Measurements from ENCODE around the gene RAB27A.
"Not testable (repeated sequence)": the region's sequence is repeated elsewhere in the genome, so short reads cannot be mapped to it uniquely, and the experiment has no call there.

RAB27A gene

DNA sequence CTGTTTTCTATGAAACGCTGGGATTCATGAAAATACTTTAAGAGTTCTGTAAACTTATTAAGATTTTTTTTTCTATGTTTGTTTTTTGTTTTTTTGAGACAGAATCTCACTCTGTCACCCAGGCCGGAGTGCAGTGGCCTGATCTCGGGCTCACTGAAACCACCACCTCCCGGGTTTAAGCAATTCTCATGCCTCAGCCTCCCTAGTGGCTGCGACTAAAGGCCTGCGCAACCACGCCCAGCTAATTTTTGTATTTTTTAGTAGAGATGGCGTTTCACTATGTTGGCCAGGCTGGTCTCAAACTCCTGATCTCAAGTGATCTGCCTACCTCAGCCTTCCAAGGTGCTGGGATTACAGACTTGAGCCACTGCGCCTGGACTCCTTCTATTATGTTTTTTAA, 39.7 kb downstream of the RAB27A start:
- not testable (repeated sequence) for DNase-seq

DNA sequence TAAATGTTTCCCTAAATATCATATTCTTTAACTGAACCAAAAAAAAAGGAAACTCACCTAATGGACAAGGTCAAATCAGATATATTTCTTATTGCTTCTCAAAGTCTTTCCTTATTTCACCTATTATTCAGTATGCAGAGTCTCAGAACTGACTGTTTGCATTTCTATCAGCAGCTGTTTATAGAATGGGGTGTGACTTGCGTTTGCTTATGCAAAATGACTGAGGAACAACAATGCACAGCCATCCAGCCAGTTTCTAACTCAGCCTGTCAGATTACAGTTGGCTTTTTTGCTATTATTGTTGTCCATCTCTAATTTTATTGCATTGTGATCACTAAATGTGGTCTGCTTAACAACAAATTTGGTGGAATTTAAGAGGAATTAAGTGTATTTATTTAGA, 40.7 kb downstream of the RAB27A start:
- DNase-seq = no peak

DNA sequence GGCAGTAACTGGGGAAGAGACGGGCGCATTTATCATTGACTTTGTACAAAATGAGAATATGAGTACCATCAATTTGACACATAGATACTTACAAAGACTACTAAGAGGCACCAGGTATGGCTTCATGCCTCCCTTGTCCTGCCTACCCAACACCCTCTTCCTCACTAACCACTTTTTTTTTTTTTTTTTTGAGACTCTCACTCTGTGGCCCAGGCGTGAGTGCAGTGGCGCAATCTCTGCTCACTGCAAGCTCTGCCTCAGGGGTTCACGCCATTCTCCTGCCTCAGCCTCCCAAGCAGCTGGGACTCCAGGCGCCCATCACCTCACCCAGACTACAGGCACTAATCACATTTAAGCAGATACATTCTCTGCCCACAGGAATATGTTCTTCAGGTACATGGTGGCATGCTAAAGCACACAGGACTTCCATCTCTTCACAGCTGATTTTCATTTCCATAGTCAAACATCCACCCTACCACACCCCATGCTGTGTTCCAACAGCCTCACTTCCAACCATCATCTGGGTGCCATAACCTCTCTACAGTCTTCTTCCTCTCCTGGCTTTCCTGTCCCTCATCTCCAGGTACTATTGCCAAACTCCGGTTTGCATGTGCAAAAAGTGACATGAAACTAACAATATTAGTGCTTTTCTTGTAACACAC, 41.7 kb downstream of the RAB27A start:
- DNase-seq = no peak

DNA sequence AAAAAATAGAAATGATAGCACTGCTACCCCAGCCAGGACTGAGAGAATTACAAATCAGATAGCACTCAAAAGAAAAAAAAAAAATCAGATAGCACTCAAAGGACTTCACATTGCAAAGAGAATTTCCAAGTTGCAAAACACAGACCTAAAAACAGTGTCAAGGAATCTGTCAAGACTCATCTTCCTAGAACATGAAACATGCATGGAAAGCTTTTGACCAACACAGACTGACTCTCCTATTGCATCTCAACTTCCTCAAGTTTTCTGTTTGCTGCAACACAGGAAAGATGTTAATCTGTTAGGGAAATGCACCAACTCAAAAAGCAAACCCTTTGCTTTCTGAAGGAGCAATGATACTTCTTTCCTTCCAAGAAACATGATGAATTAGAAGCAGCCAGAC, 42.3 kb downstream of the RAB27A start:
- DNase-seq = no peak

DNA sequence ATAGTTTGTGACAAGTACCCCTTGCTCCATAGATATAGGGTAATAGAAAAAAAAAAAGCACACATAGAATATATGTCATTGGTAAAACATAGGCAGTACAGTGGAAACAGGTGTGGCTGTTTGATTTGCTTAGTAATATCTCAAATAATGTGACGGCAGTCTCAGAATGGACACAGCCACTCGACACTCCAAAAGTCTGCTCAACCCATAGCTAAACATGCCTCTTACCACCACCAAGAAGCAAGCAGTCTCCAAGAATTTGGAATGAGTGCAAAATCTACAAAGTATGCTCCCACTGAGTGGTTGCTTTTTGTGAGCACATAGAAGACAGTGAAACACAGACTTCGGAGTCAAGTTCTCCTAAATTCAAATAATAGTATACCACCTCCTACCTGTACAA, 43.0 kb downstream of the RAB27A start:
- no peak for DNase-seq

DNA sequence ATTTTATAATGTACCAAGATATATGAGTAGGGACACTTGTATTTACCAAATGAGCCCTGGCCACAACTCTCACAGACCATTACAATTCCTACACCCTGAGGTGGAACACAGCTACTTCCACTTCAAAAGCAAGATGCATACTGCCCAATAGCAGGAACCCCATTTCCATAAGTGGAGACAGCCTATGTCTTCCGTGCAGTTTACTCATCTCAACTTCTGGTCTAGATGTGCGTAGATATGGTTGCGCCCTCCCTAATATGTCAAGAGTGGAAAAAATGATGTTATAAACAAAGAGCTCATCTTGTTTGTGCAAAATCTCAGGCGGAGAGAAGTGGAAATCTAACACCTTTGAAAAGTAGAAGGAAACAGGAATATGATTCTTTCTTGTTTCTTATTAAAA, 44.6 kb downstream of the RAB27A start:
- DNase-seq = no peak

DNA sequence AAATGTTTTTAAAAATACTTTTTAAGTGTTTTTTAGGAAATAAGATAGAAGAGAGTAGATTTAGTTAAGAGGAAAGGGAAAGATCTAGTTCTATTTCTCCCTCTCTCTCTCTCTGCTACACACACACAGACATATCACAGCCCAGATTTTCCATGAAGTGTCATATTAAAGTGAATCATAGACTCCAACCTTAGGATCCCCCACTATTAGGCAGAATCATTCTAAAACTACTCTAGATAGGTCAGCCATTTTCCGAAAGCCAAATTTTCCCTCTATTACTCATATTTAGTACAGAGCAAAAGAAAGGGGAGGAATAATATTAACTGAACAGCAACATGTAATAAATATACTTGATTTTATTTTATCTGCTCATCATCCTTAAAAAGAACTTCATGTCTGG, 47.7 kb downstream of the RAB27A start:
- DNase-seq = no peak

DNA sequence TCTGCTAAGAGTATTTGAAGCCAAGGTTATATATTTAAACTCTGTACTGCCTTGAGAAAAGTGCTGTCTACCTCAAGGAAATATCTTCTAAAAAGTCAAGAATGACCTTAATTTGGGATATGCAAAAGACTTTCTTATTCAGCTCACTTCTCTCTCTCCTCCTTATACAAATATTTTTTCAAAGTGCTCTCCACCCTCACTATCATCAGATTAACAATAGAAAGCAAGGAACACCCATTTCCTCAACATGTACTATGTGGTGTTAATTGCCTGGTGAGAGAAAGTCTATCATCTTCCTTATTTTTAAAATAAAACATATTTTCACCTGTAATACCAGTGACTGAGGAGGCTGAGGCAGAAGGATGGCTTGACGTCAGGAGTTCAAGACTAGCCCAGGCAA, 48.4 kb downstream of the RAB27A start:
- DNase-seq = no peak

DNA sequence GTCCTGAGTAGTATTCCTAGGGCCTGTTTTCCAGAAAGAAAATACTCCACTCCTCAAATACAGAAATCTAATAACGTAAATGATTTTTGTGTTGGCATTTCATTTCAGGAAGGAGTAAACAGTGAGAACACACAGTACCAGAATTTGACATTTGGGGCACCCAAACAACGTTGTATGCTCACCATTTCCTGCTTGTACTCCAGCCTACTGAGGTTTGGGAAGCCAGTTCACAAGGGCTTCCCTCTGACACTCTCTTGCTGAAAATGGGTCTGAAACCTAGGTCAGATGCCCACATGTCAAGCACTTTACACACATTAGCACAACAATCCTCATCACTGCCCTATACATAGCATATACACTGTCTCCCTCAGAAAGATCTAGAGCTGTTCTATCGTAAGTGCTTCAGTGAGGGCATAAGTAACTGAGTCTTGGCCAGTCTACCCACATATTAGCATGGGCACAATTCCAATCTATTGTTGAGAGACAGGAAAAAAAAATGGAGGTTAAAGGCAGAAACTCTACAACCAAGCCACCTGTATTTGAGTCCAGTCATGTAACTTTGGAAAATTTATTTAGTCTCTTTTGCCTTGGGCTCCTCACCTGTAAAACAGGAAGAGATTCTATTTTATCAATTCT, 49.4 kb downstream of the RAB27A start:
- DNase-seq = no peak

DNA sequence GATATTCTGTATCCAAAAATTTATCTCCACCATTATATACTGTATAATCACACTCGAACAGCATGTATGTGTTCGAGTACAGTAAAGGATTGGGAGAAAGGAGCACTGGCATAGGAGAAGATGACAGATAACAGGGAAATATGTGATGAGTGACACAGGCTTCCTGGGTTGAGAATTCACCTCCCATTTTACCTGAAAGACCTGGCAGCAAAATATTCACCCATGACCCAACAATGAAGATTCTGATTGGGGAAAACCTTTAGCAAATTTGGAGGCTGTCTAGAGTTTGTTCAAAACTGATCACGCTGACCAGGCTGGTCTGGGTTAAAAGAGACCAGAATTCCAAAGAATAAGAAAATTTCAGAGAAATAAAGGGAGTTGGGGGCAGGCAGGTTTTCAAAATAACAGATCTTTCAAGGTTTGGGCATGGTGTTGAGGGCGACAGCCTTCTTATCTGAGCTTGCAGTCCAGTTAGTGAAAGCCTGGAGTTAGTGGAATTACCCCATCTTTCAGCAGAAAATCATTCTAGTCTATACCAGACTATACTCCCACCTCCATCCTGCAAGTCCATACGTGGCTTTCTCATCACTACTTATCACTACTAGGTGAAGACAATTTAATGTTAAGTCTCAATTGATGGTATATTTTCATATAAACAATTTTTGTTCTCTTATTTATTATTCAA, 50.0 kb downstream of the RAB27A start:
- no peak for DNase-seq

DNA sequence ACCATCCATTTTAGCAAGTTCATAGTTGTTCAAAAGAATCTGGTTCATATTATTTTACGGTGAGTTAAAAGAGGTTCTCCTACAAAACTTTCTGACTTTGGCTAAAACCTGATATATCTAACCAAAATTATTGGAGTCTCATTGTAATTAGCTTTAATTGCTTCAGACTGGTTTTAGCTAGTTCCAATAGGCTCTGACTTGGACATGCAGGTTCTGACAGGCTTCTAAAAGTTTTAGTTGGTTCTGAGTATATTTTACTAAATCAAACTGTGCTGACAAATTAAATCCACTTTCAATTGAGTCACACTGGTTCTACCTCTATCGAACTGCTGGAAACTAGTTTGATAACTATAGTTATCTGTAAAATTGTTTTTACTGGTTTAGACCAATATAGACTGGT, 50.7 kb downstream of the RAB27A start:
- DNase-seq = no peak

DNA sequence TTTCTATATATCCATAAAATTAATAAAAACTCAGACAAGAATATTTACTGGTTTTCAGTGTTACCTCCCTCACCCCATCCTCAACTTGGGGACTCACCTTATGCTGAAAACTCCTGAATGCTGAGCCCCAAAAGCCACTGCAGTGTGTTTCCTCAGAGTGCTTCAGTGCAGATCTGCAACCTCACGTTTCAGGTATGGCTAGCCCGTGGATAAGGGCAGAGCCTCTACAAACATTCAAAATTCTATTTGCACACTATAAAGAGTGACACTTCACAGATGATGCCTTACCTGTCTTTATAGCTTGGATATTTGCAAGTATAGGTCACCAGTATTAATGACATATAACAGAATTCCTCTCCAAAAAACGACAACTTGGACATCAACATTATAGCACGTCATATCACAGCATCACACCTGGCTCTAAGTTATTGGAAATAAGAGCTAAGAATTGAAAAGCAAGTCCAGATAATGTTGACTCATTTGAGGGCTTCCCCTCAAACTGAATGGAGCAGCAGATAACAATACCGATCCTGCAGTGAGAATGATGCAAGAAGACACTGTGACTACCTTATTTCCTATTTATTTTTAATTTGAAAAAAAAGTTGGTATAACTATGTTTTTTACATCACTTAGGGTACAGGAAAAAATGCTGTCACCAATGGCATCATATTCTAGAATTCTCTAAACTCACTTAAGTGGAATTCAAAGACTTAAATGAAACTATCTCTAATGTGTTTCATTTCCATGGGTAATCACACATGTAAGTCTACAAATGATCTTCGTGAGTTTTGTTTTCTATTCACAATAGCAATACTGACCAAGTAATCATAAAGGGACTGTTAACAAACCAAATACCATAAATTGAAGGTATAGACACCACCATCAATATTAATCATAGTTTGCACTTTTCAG, 52.1 kb downstream of the RAB27A start:
- DNase-seq = no peak

DNA sequence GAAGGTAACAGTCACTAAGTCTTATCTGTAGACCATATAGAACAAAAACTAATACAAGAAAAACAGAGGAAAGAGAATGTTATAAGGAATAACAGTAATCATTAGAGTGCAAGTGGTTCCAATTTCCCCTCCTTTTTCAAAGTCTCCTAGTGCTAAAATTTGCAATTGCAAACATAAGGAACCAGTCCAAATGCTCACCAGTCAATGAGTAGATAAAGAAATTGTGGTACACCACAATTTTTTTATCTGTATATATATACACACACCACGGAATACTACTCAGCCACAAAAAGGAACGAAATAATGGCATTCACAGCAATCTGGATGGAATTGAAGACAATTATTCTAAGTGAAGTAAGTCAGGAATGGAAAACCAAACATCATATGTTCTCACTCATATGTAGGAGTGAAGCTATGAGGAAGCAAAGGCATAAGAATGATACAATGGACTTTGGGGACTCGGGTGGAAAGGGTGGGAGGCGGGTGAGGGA, 54.0 kb downstream of the RAB27A start:
- no peak for DNase-seq

DNA sequence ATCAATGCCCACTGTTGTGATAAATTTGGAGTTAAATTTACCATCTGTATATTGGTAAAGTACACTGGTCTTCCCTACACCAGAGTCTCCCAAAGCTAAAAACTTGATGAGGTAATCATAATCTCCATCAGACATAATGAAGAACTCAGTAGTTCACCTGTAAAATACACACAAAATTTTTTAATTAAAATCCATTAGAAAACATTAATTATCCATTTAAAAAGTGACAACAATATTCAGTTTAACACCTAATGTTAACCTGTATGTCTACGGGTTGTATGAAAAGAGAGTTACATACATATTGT, 54.9 kb downstream of the RAB27A start:
- DNase-seq = no peak

DNA sequence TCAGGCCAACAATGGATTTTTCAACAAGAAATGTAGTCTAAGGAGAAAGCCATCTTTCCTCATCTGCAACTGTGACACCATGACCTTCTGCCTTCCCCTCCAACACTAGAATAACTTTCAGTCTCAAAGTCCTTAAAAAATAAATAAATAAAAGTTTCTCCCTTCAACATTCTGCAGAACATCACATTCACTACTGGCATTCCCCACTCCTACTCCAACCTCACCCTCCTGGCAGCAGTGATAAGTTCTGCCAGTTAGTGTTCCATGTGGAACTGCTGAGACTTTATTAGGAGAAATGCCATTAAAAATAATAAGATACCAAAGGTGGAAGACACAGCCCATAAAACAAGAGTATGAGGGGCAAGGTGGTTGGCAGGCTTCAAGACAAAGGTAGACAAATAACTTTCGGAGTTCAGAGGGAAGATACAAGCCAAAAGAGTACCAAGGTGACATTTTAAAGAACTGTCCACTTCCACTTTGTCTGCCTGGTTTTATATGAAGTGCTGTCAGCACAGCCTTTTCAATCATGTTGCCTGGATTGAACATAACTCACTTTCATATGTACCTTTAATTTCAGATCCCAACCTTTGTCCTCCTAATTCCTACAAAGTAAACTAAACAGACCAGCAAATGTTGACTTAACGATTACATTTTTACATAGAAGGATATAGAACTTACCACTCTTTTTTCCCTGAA, 55.4 kb downstream of the RAB27A start:
- DNase-seq = no peak

DNA sequence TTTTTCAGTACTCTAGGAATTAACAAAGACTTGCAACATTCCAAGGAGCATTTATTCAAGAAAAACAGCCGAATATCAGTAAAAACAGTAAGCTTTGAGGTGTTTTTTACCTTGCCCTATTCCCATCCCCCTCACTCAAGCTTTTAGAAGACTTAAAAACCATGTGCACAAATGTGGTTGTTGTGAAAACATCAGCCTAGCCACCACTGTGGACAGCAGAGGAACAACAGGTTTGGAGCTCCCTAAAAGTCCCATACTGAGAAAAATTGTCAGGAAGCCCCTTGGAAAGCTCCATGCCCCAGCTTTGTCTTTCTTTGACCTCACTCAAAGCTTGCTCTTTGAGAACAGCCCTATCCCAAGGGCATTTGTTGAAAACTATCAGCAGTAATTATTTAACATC, 58.2 kb downstream of the RAB27A start:
- no peak for DNase-seq

DNA sequence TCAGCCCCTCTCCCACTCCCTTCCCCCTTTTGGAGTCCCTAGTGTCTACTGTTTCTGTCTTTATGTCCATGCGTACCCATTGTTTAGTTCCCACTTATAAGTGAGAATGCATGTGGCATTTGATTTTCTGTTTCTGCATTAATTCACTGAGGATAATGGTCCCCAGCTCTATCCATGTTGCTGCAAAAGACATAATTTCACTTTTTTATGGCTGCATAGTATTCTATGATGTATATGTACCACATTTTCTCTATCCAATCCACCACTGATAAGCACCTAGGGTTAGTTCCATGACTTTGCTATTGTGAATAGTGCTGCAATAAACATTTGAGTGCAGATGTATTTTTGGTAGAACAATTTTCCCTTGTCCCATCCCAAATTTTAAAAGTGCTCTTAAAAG, 58.7 kb downstream of the RAB27A start:
- DNase-seq = no peak

DNA sequence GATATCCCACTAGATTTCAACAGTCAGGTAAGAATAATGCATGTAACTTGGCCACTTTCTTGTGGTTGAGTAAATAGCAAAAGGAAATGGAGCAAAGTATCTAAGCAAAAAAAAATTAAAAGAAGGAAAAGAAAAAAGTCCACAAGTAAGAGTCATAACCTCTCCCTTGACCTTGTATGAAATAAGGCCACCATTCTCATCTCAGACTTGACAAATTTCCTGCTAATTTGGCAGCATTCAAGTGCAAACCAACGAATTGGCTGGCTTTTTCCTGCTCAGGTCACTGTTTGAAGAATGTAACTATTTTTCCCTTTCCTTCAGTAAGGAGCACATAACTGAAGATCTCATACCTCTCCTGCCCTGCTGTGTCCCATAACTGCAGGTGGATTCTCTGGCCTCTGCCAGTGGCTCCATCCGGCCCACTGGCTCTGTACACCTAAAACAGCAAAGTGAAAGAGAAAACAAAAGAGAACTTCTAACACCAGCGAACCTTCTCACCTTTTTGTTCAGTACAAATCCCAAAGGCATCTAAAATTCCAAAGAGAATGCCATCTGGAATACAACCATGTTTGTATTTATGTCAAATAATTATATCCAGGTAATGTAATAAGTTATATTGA, 59.5 kb downstream of the RAB27A start:
- no peak for DNase-seq

DNA sequence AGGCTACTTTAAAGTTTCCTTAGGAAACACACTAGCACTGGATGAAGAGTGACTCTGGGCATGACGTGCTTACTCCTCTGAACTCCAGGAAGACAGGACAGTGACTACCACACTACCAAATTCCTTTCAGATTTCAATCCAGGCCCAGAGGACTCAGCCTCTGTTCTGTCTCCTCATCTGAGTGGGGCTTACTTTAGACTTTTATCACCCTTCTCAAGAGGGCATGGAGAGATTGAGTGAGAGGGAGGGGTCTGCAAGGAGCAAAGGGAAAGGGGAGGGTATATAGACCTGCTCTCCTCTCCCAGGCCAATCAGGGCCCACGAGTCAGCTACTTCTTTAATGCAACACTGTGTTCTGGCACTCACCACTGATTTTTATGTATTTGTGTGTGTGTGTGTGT, 63.5 kb downstream of the RAB27A start:
- DNase-seq = no peak

DNA sequence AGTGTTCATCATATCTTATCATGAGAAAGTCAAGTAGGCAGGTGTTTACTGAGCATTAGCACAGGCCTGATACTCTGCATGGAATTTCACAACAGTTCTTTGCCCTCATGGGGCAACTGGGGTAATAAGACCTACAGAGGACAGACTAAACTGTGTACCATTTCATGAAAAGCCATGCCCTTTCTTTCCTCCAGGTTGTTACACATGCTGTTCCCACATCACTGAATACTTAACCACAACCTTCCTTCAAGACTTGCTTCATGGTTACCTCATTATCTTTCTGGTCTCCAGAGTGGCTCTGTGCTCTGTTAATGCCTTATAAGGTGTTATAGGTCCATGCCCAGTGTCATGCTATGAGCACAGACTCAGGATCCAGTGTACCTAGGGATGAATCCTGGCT, 64.7 kb downstream of the RAB27A start:
- no peak for DNase-seq

DNA sequence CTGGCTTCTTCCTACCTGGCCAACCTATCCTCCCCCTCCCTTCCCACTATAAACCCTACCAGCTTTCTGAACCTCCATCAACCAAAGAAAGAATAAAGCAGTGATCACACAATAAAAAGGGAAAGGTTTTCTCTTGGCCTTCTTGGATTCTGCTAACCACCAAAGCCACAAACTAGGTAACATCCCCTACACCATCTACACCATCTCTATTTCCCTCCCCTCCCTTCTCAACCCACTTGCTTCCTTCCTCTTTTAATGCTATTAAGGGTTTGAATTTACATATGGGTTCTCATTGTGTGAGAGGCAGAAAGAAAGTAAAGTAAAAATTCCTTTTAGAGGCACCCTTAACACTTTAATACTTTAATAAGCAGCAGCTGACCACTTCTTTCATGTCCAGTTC, 67.0 kb downstream of the RAB27A start:
- no peak for DNase-seq
